Measurements from ENCODE around the gene STEAP2.

Gene STEAP2

GRCh38 chr7:90271753-90272152 is 60.2 kb downstream of the STEAP2 start:
- Histone ChIP-seq H3K27ac (ENCODE audit: low read length) (no peak overlapping the region), H3K27me3 (ENCODE audit: insufficient read depth, low read length, poor library complexity) (no peaks in the 10 kb centered on the region), H3K4me3 (ENCODE audit: low read depth in 1 of 2, low read length in 2 of 2) (no peak overlapping the region), H3K4me1 (ENCODE audit: insufficient read depth, low read length) (no peaks in the 10 kb centered on the region), H2AFZ (ENCODE audit: low read depth, low read length) (no peak overlapping the region), H3K9ac (ENCODE audit: low read depth, low read length) (no peak overlapping the region), H4K20me1 (ENCODE audit: insufficient read depth, low read length) (no peaks in the 10 kb centered on the region), H3K79me2 (ENCODE audit: insufficient read depth, low read length) (no peaks in the 10 kb centered on the region), H3K4me2 (ENCODE audit: insufficient read depth, low read length) (no peak overlapping the region), H3K36me3 (ENCODE audit: insufficient read depth, low read length) (no peaks in the 10 kb centered on the region), H3K9me3 (ENCODE audit: insufficient read depth, low read length, severe bottlenecking) (no peaks in the 10 kb centered on the region)
- DNase-seq (no peak), ATAC-seq (ENCODE audit: insufficient read depth, low read depth) (no peak)
- no peak for TF ChIP-seq EZH2 (IDR thresholded peaks at IDR 0.05; ENCODE audit: borderline replicate concordance, low read depth, low read length, severe bottlenecking)
- TF ChIP-seq CTCF (IDR thresholded peaks at IDR 0.05; ENCODE audit: borderline replicate concordance, extremely low read depth, low read length, poor library complexity, severe bottlenecking) = no peak

GRCh38 chr7:90272242-90272641 is 60.7 kb downstream of the STEAP2 start:
- DNase-seq = no peak
- Histone ChIP-seq H3K79me2 (ENCODE audit: insufficient read depth, low read length) (no peaks in the 10 kb centered on the region), H3K9ac (ENCODE audit: low read depth, low read length) (no peak overlapping the region), H3K36me3 (ENCODE audit: insufficient read depth, low read length) (no peaks in the 10 kb centered on the region), H2AFZ (ENCODE audit: low read depth, low read length) (no peak overlapping the region), H3K4me2 (ENCODE audit: insufficient read depth, low read length) (no peak overlapping the region), H3K27me3 (ENCODE audit: insufficient read depth, low read length, poor library complexity) (no peaks in the 10 kb centered on the region), H3K4me3 (ENCODE audit: low read depth in 1 of 2, low read length in 2 of 2) (no peak overlapping the region), H3K9me3 (ENCODE audit: insufficient read depth, low read length, severe bottlenecking) (no peaks in the 10 kb centered on the region), H3K27ac (ENCODE audit: low read length) (no peak overlapping the region), H3K4me1 (ENCODE audit: insufficient read depth, low read length) (no peaks in the 10 kb centered on the region), H4K20me1 (ENCODE audit: insufficient read depth, low read length) (no peaks in the 10 kb centered on the region)
- no peak for TF ChIP-seq EZH2 (IDR thresholded peaks at IDR 0.05; ENCODE audit: borderline replicate concordance, low read depth, low read length, severe bottlenecking)
- TF ChIP-seq CTCF (IDR thresholded peaks at IDR 0.05; ENCODE audit: borderline replicate concordance, extremely low read depth, low read length, poor library complexity, severe bottlenecking) = no peak
- no peak for ATAC-seq (ENCODE audit: insufficient read depth, low read depth)

- H3K79me2 ChIP-seq (ENCODE audit: insufficient read depth, low read length) = no peaks in the 10 kb centered on the region
- ATAC-seq (ENCODE audit: insufficient read depth, low read depth) = no peak
- no peak overlapping the region for H3K4me3 ChIP-seq (ENCODE audit: low read depth in 1 of 2, low read length in 2 of 2)
- no peak overlapping the region for H2AFZ ChIP-seq (ENCODE audit: low read depth, low read length)
- no peak overlapping the region for H3K27ac ChIP-seq (ENCODE audit: low read length)
- TF ChIP-seq CTCF (IDR thresholded peaks at IDR 0.05; ENCODE audit: borderline replicate concordance, extremely low read depth, low read length, poor library complexity, severe bottlenecking) (no peak), EZH2 (IDR thresholded peaks at IDR 0.05; ENCODE audit: borderline replicate concordance, low read depth, low read length, severe bottlenecking) (no peak)
- H3K9me3 ChIP-seq (ENCODE audit: insufficient read depth, low read length, severe bottlenecking) = no peaks in the 10 kb centered on the region
- H3K36me3 ChIP-seq (ENCODE audit: insufficient read depth, low read length) = no peaks in the 10 kb centered on the region
- no peaks in the 10 kb centered on the region for H4K20me1 ChIP-seq (ENCODE audit: insufficient read depth, low read length)
- no peak overlapping the region for H3K4me2 ChIP-seq (ENCODE audit: insufficient read depth, low read length)
- no peak overlapping the region for H3K9ac ChIP-seq (ENCODE audit: low read depth, low read length)
- no peaks in the 10 kb centered on the region for H3K4me1 ChIP-seq (ENCODE audit: insufficient read depth, low read length)
- DNase-seq = no peak
- no peaks in the 10 kb centered on the region for H3K27me3 ChIP-seq (ENCODE audit: insufficient read depth, low read length, poor library complexity)
These were observed 62.6 kb downstream of the STEAP2 start for GRCh38 chr7:90274161-90274560.

Data from DND-41 (cell line).